CD4-positive, alpha-beta T cell treated with Interleukin-21 for 1 hour (primary cell): ENCODE data around the gene HTRA3.

ENCODE experiments used
- DNase-seq: peaks from one replicate; pipeline ENCODE4 v3.0.0-alpha.2; 2020

The HTRA3 gene

GRCh38 chr4:8250227-8250626, 19.3 kb upstream of the HTRA3 start:
- DNase-seq, result no peak

- DNase-seq, result no peak
Observed at GRCh38 chr4:8250637-8251036, 18.9 kb upstream of the HTRA3 start.

GRCh38 chr4:8251110-8251883, 18.3 kb upstream of the HTRA3 start:
- DNase-seq, result no peak

- no peak for DNase-seq
Observed at GRCh38 chr4:8252301-8253173, 17.0 kb upstream of the HTRA3 start.

- no peak for DNase-seq
Observed at GRCh38 chr4:8254076-8254475, 15.5 kb upstream of the HTRA3 start.

DNA sequence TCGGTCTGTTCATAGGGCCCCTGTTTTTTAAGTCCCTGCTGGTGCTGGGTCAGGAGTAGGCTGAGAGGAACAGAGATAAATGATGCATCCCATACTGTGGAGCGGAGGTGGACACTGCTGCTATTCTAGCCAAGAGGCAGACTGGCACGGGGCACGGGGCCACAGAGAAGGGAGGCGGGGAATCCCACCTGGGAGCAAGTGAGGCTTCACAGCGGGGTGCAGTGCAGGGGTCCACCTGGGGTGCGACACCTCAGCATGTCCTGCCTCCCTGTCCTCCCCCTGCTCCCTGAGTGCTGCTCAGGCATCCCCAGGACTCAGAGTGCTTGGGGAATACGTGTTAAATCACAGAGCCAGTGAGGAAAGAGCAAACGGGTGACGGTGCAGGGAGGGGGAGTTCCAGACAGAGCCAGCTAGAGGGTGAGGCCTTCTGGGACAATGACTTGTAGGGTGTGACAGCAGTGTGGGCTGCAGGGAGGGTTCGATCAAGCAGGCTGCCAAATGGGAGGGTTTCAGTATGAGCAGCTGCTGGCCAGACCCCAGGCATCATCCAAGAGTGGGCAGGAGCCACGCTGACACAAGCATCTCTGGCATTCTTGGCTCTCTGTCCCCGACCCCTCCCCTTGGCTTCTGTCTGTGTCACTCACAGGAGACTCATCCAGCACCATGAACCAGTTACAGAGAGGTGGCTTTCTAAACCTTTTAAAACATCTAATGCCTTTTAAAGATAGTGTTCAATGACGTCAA, 13.7 kb upstream of the HTRA3 start:
- no peak for DNase-seq

DNA sequence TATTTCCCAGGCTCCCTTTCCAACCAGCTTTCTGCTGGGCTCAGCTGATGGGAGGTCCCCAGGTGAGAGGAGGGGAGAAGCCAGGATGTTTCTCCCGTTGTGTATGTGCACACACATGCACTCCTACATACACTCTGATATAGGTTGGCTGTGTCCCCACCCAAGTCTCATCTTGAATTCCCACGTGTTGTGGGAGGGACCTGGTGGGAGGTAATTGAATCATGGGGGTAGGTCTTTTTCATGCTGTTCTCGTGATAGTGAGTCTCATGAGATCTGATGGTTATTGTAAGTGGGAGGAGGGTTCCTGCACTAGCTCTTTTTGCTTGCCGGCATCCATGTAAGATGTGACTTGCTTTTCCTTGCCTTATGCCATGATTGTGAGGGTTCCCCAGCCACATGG, 11.7 kb upstream of the HTRA3 start:
- DNase-seq, result no peak

GRCh38 chr4:8258552-8259212, 10.9 kb upstream of the HTRA3 start:
- no peak for DNase-seq

DNA sequence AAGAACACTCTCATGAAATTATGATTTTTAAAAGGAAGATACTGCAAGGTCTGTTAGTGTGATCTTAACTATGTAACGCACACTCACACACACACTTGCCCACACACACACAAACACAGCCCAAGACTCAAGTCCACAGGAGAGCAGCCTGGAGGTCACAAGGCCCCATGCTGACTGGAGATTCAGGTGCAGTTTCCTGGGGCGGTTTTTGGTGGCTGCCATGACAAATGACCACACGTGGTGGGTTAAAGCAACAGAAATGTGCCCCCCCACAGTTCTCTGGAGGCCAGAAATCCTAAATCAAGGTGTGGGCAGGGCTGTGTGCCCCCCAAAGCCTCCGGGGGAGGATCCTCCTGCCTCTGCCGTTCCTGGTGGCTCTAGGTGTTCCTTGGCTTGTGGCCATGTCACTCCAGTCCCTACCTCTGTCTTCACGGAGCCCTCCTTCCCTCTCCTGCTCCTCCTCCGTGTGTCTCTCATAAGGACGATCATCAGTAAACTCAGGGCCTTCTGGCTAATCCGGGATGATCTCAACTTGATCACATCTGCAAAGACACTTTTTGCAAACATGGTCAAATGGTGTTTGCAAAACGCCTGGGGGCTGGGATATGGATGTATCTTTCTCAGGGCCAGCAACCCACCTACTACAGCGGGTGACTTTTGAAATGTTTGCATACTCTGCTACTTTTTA, 9.7 kb upstream of the HTRA3 start:
- DNase-seq, result no peak

- no peak for DNase-seq
Observed at GRCh38 chr4:8260656-8261111, 8.9 kb upstream of the HTRA3 start.

DNA sequence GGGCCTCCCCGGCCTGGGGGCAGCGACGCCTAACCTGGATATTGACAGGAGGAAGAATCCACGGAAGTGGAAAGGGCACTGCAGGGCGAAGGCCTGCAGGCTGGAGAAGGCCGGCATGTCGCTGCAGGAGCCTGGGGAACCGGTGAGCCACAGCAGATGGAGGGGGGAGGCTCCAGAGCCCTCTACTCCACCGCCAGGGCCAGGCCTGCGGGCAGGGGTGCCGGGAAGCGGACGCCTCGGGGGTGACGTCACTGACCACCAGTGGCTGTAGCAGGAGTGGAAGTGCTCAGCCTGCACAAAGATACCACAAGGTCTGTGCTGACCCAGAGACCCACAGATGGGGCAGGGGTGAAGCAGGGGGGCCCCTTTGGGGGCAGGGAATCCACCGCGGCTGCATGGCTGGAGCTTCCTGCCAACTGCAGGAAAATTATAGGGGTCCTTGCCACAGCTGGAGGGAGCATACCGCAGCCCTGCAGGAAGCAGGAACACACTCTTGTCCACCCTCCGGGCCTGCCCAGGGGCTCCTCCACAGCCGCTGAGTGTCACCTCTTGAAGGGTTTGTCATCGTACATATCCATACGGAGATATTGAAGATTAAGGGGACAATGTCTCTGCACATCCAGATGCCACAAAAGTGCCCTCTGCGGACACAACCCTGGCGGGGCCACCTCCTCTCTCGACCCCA, 7.6 kb upstream of the HTRA3 start:
- no peak for DNase-seq

DNA sequence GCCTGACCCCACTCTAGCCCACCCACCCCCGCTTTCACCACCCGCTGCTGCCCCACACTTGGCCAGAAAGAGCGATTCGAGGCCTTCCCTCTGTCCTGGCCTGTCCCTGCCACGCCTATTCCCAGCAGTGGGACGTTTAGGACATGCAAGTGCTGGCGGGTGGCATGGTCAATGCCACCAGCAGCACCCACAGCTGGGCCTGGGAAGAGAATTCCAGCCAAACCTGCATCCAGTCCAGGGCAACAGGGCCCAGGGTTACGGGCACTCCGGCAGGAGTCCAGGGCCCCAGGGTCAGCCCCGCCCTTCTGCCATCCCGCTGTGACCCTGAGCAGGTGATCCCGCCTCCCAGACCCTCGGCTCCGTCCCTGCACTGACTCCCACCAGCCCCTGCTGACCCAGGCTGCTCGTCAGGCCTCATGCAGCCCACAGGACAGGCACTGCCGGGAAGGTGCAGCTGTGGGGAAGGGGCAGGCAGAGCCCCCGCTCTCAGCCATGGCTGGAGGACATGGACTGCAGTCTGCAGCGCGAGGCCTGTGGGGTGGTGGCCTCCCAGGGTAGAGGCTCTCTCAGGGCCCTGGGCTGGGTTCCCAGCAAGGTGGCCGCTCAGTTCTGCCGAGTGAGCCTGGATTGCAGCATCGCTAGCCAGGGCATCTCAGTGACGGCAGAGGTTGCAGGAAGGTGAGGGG, 6.8 kb upstream of the HTRA3 start:
- no peak for DNase-seq

GRCh38 chr4:8263397-8263796, 6.2 kb upstream of the HTRA3 start:
- DNase-seq, result no peak

GRCh38 chr4:8264106-8264505, 5.4 kb upstream of the HTRA3 start:
- DNase-seq, result no peak

DNA sequence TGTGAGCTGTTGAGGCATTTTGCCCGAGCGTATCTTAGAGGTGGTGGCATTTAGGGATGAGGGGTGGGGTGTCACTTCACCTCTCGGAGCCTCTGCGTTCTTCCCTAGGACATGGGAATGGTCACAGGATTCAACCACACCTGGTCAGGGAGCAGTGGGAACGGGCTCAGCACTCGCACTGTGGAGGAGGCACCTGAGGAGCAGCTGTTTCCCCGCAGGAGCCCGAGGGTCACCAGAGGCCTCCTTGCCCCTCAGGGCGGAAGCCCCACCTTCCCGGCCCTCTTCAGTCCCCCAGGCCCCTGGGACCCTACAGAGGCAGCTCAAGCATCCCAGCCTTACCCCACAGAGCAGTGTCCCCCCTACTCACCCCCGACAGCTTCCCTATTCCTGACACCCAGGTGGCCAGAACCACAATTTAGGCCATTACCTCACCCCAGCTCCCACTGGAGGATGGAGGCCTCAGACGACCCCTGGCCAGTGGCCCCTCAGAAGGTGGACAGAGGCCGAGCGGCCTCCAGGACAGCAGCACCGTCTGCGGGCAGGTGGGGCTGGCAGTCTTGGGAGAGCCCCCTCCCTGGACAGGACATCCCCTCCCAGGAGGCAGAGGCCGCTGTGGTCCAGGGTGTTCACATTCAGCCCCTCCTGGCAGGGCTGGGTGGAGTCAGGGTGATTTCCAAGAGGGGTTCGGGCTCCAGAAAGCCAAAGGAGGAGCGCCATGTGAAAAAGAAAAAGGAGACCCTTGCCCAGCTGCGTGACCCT, 4.2 kb upstream of the HTRA3 start:
- no peak for DNase-seq

- no peak for DNase-seq
Observed at GRCh38 chr4:8266088-8266487, 3.5 kb upstream of the HTRA3 start.

GRCh38 chr4:8266508-8266907, 3.0 kb upstream of the HTRA3 start:
- no peak for DNase-seq

GRCh38 chr4:8267077-8267476, 2.5 kb upstream of the HTRA3 start:
- no peak for DNase-seq

DNA sequence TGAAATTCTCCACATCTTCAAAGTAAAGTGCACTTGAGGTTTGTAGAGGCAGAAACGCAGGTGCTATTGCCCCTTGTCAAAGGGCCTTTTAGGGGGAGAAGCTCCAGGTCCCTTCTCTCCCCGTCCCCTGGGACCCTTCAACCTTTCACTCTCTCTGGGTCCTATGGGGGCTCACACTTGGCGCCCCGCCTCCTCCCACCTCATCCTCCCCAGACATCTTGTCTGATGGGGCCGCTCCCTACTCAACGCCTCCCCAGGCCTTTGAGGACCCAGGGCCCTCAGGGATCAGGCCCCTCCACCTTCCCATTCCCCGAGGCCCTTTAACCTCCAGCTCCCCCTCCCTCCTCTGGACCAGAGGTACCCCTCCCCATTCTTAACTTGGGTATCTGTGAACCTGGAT, 1.3 kb upstream of the HTRA3 start:
- no peak for DNase-seq

DNA sequence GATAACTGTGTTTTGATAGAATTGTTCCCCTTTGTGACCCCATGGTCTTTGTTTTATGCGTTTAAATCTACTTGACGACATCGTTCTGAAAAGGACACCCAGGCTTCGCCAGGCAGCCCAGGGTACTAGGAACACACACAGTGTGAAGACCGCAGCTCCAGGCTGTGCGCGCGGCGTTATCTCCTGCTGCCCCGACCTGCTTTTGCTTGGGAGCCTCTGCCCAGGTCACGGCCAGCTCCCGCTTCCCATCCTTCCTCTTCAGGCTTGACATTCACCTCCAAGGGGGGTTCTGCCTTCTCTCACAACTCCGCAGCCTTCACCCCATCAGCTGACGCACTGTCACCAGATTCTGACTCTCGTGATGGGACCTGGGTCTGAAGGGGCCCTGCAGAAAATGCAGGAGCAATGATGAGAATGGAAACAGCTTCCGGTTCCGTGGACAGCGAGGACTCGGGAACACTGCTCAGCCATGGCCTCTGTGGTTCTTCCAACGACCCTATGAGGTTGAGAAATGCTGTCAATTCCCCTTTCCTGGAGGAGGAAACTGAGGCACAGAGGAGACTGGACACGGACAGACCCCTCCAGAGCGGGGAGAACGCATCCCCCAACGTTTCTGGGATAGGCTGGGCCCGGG, 536 bp upstream of the HTRA3 start:
- DNase-seq, result no peak
